ENCODE results near the gene LARP4.
"Not testable (repeated sequence)": the region's sequence is repeated elsewhere in the genome, so short reads cannot be mapped to it uniquely, and the experiment has no call there.

LARP4 gene

GRCh38 chr12:50401500-50402081, 906 bp downstream of the LARP4 start:
- DNase-seq (ENCODE audit: low read depth), result no peak

- no peak for DNase-seq (ENCODE audit: low read depth)
Observed at GRCh38 chr12:50402264-50403000, 1.7 kb downstream of the LARP4 start.

- DNase-seq (ENCODE audit: low read depth), result no peak
Observed at GRCh38 chr12:50403001-50403440, 2.3 kb downstream of the LARP4 start.

- DNase-seq (ENCODE audit: low read depth), result no peak
Observed at GRCh38 chr12:50404307-50404706, 3.6 kb downstream of the LARP4 start.

- DNase-seq (ENCODE audit: low read depth), result no peak
Observed at GRCh38 chr12:50411051-50411660, 10.5 kb downstream of the LARP4 start.

GRCh38 chr12:50415899-50416479, 15.3 kb downstream of the LARP4 start:
- DNase-seq (ENCODE audit: low read depth), result no peak

GRCh38 chr12:50419112-50419909, 18.6 kb downstream of the LARP4 start:
- no peak for DNase-seq (ENCODE audit: low read depth)

GRCh38 chr12:50422855-50423254, 22.2 kb downstream of the LARP4 start:
- DNase-seq (ENCODE audit: low read depth), result not testable (repeated sequence)

- DNase-seq (ENCODE audit: low read depth), result not testable (repeated sequence)
Observed at GRCh38 chr12:50423342-50423741, 22.7 kb downstream of the LARP4 start.

GRCh38 chr12:50425589-50426258, 25.0 kb downstream of the LARP4 start:
- no peak for DNase-seq (ENCODE audit: low read depth)

- DNase-seq (ENCODE audit: low read depth), result not testable (repeated sequence)
Observed at GRCh38 chr12:50431656-50432055, 31.0 kb downstream of the LARP4 start.

- no peak for DNase-seq (ENCODE audit: low read depth)
Observed at GRCh38 chr12:50440288-50440687, 39.6 kb downstream of the LARP4 start.

GRCh38 chr12:50441763-50442162, 41.1 kb downstream of the LARP4 start:
- DNase-seq (ENCODE audit: low read depth), result no peak

- DNase-seq (ENCODE audit: low read depth), result no peak
Observed at GRCh38 chr12:50442178-50442908, 41.7 kb downstream of the LARP4 start.

GRCh38 chr12:50449671-50450070, 49.0 kb downstream of the LARP4 start:
- not testable (repeated sequence) for DNase-seq (ENCODE audit: low read depth)

- no peak for DNase-seq (ENCODE audit: low read depth)
Observed at GRCh38 chr12:50452795-50453194, 52.1 kb downstream of the LARP4 start.

GRCh38 chr12:50453872-50454271, 53.2 kb downstream of the LARP4 start:
- no peak for DNase-seq (ENCODE audit: low read depth)

GRCh38 chr12:50458606-50459005, 57.9 kb downstream of the LARP4 start:
- no peak for DNase-seq (ENCODE audit: low read depth)

GRCh38 chr12:50467439-50467838, 66.8 kb downstream of the LARP4 start:
- DNase-seq (ENCODE audit: low read depth), result no peak

- no peak for DNase-seq (ENCODE audit: low read depth)
Observed at GRCh38 chr12:50477241-50477832, 76.7 kb downstream of the LARP4 start.

All from GM04503 (cell line).